Left lung (tissue), 10 donors: Measurements from ENCODE around the gene TBPL2. TPM values are rescaled to one million over a fixed set of nuclear protein-coding genes. Genes with fewer than 3 reads are reported as not detected.

Experiments
- ATAC-seq: fragments of 200-7000 bp; cut with Tn5 transposase; one replicate; pipeline ENCODE4 v1.9.1; 2020; ENCODE audit warnings: moderate library complexity
- DNase-seq, 4 donors: peaks; one replicate each; pipeline ENCODE4 v3.0.0-alpha.2; 2013 to 2020
- H3K27ac ChIP-seq, 2 donors: fragments of 200-600 bp; sonication (generic) in 1 of 2; one replicate each; pipeline versions ENCODE4 v1.5.0 to v1.8.0; 2020 to 2021
- H3K27me3 ChIP-seq, 2 donors: fragments of 200-600 bp; sonication (generic) in 1 of 2; one replicate each; pipeline versions ENCODE4 v1.5.0 to v1.8.0; 2020 to 2021
- H3K36me3 ChIP-seq, 2 donors: fragments of 200-600 bp; sonication (generic) in 1 of 2; one replicate each; pipeline versions ENCODE4 v1.5.0 to v1.8.0; 2020 to 2021
- H3K4me1 ChIP-seq, 2 donors: fragments of 200-600 bp; one replicate each; pipeline ENCODE4 v1.8.0; 2021
- H3K4me3 ChIP-seq, 2 donors: fragments of 200-600 bp; sonication (generic) in 1 of 2; one replicate each; pipeline versions ENCODE4 v1.5.0 to v1.8.0; 2020 to 2021; ENCODE audit warnings: mild to moderate bottlenecking in 1 of 2
- H3K9me3 ChIP-seq, 2 donors: fragments of 200-600 bp; sonication (generic) in 1 of 2; one replicate each; pipeline versions ENCODE4 v1.5.0 to v1.8.0; 2020 to 2021
- CTCF ChIP-seq, 2 donors: fragments of 200-600 bp; sonication (generic) in 1 of 2; IDR thresholded peaks; one replicate each; pipeline versions ENCODE4 v1.5.0 to v1.8.0; 2021; ENCODE audit warnings: antibody characterized with exemption in 2 of 2
- intact Hi-C, 2 donors: fragments of 100-400 bp; cut with DNase I; formaldehyde crosslinking; loops; one replicate each; pipeline versions ENCODE4 v1.11.2 to v1.14.2; 2022
- polyA plus RNA-seq, 6 donors: library from polyadenylated mRNA; unstranded; fragments of 120-200 nt; gene quantifications; one replicate each; pipeline ENCODE4 v1.2.1, GENCODE V29; 2013; ENCODE audit not compliant: insufficient read length in 6 of 6
- total RNA-seq, 2 donors: library from RNA; stranded (reverse); fragmentation: NEBNext Ultra II Directional; extraction: Animal tissue kit (Norgen Biotek cat#: 25700); gene quantifications; one replicate each; pipeline ENCODE4 v1.2.1, GENCODE V29; 2021
- donor health status: DM: no; HTN: yes; CAD: no.
- donor health status: DM: no; HTN: no; CAD: no.

Gene TBPL2
- total and polyA plus RNA-seq, 8 donors, result 0.07 to 0.22 (median 0.14) TPM; not detected in 4

- no peak for DNase-seq
- Histone ChIP-seq H3K4me3 (no peak overlapping the region), H3K9me3 (no peaks in the 10 kb centered on the region), H3K27me3 (peaks cover 0 to 41% of the 10 kb centered on the region in 2 donors), H3K36me3 (no peaks in the 10 kb centered on the region), H3K4me1 (no peaks in the 10 kb centered on the region), H3K27ac (no peak overlapping the region)
- intact Hi-C loops, result no loop called here
- ATAC-seq, result no peak
- TF ChIP-seq CTCF (IDR thresholded peaks at IDR 0.05), result no peak
Measured at GRCh38 chr14:55441286-55441685, 870 bp upstream of the TBPL2 start.

- Histone ChIP-seq H3K4me1 (no peaks in the 10 kb centered on the region), H3K4me3 (no peak overlapping the region), H3K27ac (no peak overlapping the region), H3K36me3 (no peaks in the 10 kb centered on the region), H3K9me3 (no peaks in the 10 kb centered on the region), H3K27me3 (peaks cover 0 to 41% of the 10 kb centered on the region in 2 donors)
- DNase-seq (peak in 1 of 4 donors; percentile 26), ATAC-seq (peak; percentile 68)
- no peak for TF ChIP-seq CTCF (IDR thresholded peaks at IDR 0.05)
- intact Hi-C loops, result no loop called here
Measured at GRCh38 chr14:55438066-55438683, 2.2 kb downstream of the TBPL2 start.

GRCh38 chr14:55436931-55437330 is 3.5 kb downstream of the TBPL2 start:
- H3K27ac ChIP-seq, result no peak overlapping the region
- H3K4me3 ChIP-seq, result no peak overlapping the region
- intact Hi-C loops, result no loop called here
- ATAC-seq, result no peak
- H3K9me3 ChIP-seq, result no peaks in the 10 kb centered on the region
- H3K27me3 ChIP-seq, result peaks cover 0 to 41% of the 10 kb centered on the region in 2 donors
- no peak for TF ChIP-seq CTCF (IDR thresholded peaks at IDR 0.05)
- H3K36me3 ChIP-seq, result no peaks in the 10 kb centered on the region
- DNase-seq, result no peak
- H3K4me1 ChIP-seq, result no peaks in the 10 kb centered on the region

GRCh38 chr14:55436519-55436918 is 3.9 kb downstream of the TBPL2 start:
- H3K4me1 ChIP-seq, result no peaks in the 10 kb centered on the region
- TF ChIP-seq CTCF (IDR thresholded peaks at IDR 0.05), result no peak
- H3K9me3 ChIP-seq, result no peaks in the 10 kb centered on the region
- no peak overlapping the region for H3K27ac ChIP-seq
- no peak for DNase-seq
- no peak overlapping the region for H3K4me3 ChIP-seq
- no peaks in the 10 kb centered on the region for H3K36me3 ChIP-seq
- ATAC-seq, result no peak
- peaks cover 0 to 41% of the 10 kb centered on the region in 2 donors for H3K27me3 ChIP-seq
- intact Hi-C loops, result no loop called here

- intact Hi-C loops, result no loop called here
- ATAC-seq (no peak), DNase-seq (no peak)
- no peak for TF ChIP-seq CTCF (IDR thresholded peaks at IDR 0.05)
- no peaks in the 10 kb centered on the region for H3K4me1 ChIP-seq
- no peaks in the 10 kb centered on the region for H3K36me3 ChIP-seq
- no peak overlapping the region for H3K4me3 ChIP-seq
- no peaks in the 10 kb centered on the region for H3K9me3 ChIP-seq
- no peak overlapping the region for H3K27ac ChIP-seq
- H3K27me3 ChIP-seq, result peaks cover 0 to 32% of the 10 kb centered on the region in 2 donors
Measured at GRCh38 chr14:55434805-55435174, 5.6 kb downstream of the TBPL2 start.
